ENCODE data around the gene IGSF21. TPM values are rescaled to one million over a fixed set of nuclear protein-coding genes. Genes with fewer than 3 reads are reported as not detected.

The IGSF21 gene
- total and polyA plus RNA-seq, 2 of the 8 experiments (the other 6 are each of a cell fraction or from before 2014, with no cell fraction given): 22.5 to 28.5 TPM

- FAIRE-seq (no peak), DNase-seq (ENCODE audit: low read depth in 1 of 2, low spot score in 2 of 2) (no peak)
- no peak overlapping the region for H3K27ac ChIP-seq (ENCODE audit: low read depth, low read length)
- H3K79me1 ChIP-seq (ENCODE audit: low read depth, low read length): no peaks in the 10 kb centered on the region
- H2BK15ac ChIP-seq (ENCODE audit: low read length): 0 out of 2 replicates have a peak overlapping the region, but pooled peaks have one; percentile 62
- POLR2A ChIA-PET (ENCODE audit: partially characterized antibody): interaction anchor here (0.8 to 3.5 kb wide), 7 partner anchors 9 to 85 kb away, joined by 3 to 18 read pairs (median 4); no protein-coding TSS in a partner anchor
- H3K4ac ChIP-seq (replicated peaks; ENCODE audit: insufficient read length, low read depth, low read length): peak overlapping the region; percentile 41
- TF ChIP-seq CTBP2 (IDR thresholded peaks at IDR 0.05; ENCODE audit: borderline replicate concordance, insufficient read depth, insufficient read length, low read length) (no peak), ATF2 (IDR thresholded peaks at IDR 0.05; ENCODE audit: low read length) (no peak), MAX (IDR thresholded peaks at IDR 0.05) (peak; percentile 37; the same call in 1 of the 2 replicates), HDAC2 (IDR thresholded peaks at IDR 0.05; ENCODE audit: borderline replicate concordance in 1 of 2, low read depth in 2 of 2, low read length in 2 of 2) (peak in 1 of 2 experiments; percentile 72; a peak in 1 of 4 replicates), BACH1 (IDR thresholded peaks at IDR 0.05; ENCODE audit: low read length) (no peak), KDM1A (IDR thresholded peaks at IDR 0.05; ENCODE audit: borderline replicate concordance, low read length) (peak; percentile 97)
- H4K20me1 ChIP-seq (replicated peaks in 1 of 2; ENCODE audit: control insufficient read depth in 1 of 2, insufficient read depth in 2 of 2, low read length in 2 of 2): no peaks in the 10 kb centered on the region
- peak overlapping the region; percentile 87 for H4K91ac ChIP-seq (replicated peaks; ENCODE audit: insufficient read length, low read length)
- CTCF ChIA-PET (ENCODE audit: partially characterized antibody): interaction anchor here (0.6 to 3.0 kb wide), 7 partner anchors 9 to 164 kb away, joined by 3 to 11 read pairs (median 3); partner anchors contain the start of gene KLHDC7A
- peak overlapping the region; percentile 97 for H2AK5ac ChIP-seq (ENCODE audit: low read depth, low read length)
- no peak overlapping the region for H4K8ac ChIP-seq (ENCODE audit: extremely low read depth, insufficient read depth, low read length)
- H2BK120ac ChIP-seq (replicated peaks; ENCODE audit: low read depth, low read length): peak overlapping the region; percentile 88
- no peaks in the 10 kb centered on the region for H3K27me3 ChIP-seq (replicated peaks in 1 of 4; ENCODE audit: control insufficient read depth in 3 of 4, extremely low read depth in 1 of 4, insufficient read depth in 3 of 4, low read length in 3 of 4)
- H2AFZ ChIP-seq (ENCODE audit: low read length): no peak overlapping the region
- no peaks in the 10 kb centered on the region for H3K79me2 ChIP-seq (ENCODE audit: control insufficient read depth in 1 of 2, insufficient read depth in 2 of 2, low read length in 2 of 2)
- H3K9me3 ChIP-seq (ENCODE audit: insufficient read depth in 2 of 2, low read depth in 1 of 2, low read length in 1 of 2): no peaks in the 10 kb centered on the region
- H3K18ac ChIP-seq (ENCODE audit: extremely low read depth, low read length): peak overlapping the region; percentile 80
- H3K4me2 ChIP-seq (ENCODE audit: insufficient read depth in 1 of 2, low read depth in 2 of 2, low read length in 2 of 2): peak overlapping the region in 1 of 2 experiments; percentile 61; a peak in 3 of 4 replicates
- H3K23ac ChIP-seq (ENCODE audit: insufficient read length): no peak overlapping the region
- no peak overlapping the region for H3K9ac ChIP-seq (replicated peaks in 1 of 4; ENCODE audit: extremely low read depth in 1 of 4, low read depth in 3 of 4, low read length in 3 of 4)
- no peak overlapping the region for H3K56ac ChIP-seq (replicated peaks; ENCODE audit: insufficient read length, low read depth, low read length)
- peaks cover 3% of the 10 kb centered on the region; the same call in 1 of the 2 replicates for H3K23me2 ChIP-seq (ENCODE audit: low read depth, low read length)
- H3K14ac ChIP-seq (ENCODE audit: insufficient read length): no peak overlapping the region
- peak overlapping the region; percentile 94 for H2BK20ac ChIP-seq (ENCODE audit: low read length)
- H3K4me3 ChIP-seq (ENCODE audit: extremely low read depth in 1 of 4, insufficient read depth in 2 of 4, low read depth in 3 of 4, low read length in 4 of 4): no peak overlapping the region
- no peaks in the 10 kb centered on the region for H3K36me3 ChIP-seq (ENCODE audit: control insufficient read depth in 2 of 4, insufficient read depth in 4 of 4, low read length in 3 of 4)
- H3K4me1 ChIP-seq (replicated peaks in 1 of 4; ENCODE audit: control insufficient read depth in 3 of 4, insufficient read depth in 4 of 4, low read length in 3 of 4): peaks cover 8 to 22% (median 14%) of the 10 kb centered on the region in 4 experiments
- H2BK12ac ChIP-seq (ENCODE audit: low read depth, low read length): peak overlapping the region; percentile 77
- peak overlapping the region; percentile 91 for H2BK5ac ChIP-seq (ENCODE audit: low read depth, low read length)
- 36% methylated on average over 3 of the region's 3 CpGs; no CpG with 5 or more reads in 1 of the 2 experiments for WGBS, 2 experiments (ENCODE audit: extremely low coverage in 1 of 2, insufficient coverage in 1 of 2, insufficient read length in 1 of 2, insufficient replicate concordance in 2 of 2, low coverage in 1 of 2, low lambda C conversion rate in 2 of 2, missing lambda C conversion rate in 1 of 2)
- H4K5ac ChIP-seq (ENCODE audit: insufficient read length, low read depth, low read length): peak overlapping the region; percentile 30
These were observed 310.0 kb downstream of the IGSF21 start for GRCh38 chr1:18417316-18418269.
